ENCODE data around the gene PAWR. TPM values are rescaled to one million over a fixed set of nuclear protein-coding genes. Genes with fewer than 3 reads are reported as not detected.
"Not testable (repeated sequence)": the region's sequence is repeated elsewhere in the genome, so short reads cannot be mapped to it uniquely, and the experiment has no call there.

The PAWR gene
- total RNA-seq, 2 experiments from 2014 or later = 4.3 to 5.0 TPM

DNA sequence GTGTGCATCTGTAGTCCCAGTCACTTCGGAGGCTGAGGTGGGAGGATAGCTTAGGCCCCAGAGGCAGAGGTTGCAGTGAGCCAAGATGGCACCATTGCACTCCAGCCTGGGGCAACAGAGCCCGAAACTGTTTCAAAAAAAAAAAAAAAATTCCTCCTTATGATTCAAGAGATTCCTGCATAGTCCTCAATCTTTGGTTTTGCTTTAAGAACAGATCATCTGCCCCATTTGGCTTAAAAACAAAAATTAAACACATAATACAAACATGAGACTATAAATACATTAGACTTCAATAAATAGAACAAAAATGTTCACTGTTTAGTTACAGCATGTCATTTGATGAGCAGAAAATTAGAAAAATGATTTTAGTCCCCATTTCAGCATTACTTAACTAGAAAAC is 131.2 kb downstream of the PAWR start:
- ChIA-PET CTCF (no interaction called here), POLR2A (no interaction called here)

- ChIA-PET POLR2A (no interaction called here), CTCF (no interaction called here)
Observed at GRCh38 chr12:79558924-79559469, 131.8 kb downstream of the PAWR start.

DNA sequence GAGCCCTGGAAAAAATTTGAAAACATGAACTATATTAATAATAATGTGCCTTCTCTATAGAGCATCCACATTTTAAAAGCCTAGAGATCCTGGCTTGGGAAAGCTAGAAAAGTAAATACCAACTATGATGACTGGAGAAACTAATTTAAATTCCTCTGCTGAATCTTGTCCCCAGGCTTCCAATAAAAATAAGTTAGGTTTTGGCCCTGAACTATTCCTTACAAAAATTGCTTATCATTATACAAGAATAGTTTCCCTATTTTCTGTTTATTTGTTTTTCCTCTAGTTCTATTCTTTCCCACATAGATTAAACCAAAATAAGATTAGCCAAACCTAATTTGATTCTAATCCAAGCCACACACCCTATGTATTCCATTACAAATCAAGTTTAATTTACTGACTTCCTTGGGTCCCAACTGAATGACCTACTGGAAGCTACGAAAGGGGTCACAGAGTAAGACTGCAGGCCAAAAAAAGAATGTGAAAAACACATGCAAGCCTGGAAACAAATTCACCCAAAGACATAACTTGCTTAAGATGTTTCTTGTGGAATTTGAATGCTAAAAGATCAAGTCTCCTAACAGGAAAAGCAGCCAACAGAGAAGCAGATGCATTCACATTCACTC is 133.0 kb downstream of the PAWR start:
- ChIA-PET POLR2A (no interaction called here), CTCF (no interaction called here)

DNA sequence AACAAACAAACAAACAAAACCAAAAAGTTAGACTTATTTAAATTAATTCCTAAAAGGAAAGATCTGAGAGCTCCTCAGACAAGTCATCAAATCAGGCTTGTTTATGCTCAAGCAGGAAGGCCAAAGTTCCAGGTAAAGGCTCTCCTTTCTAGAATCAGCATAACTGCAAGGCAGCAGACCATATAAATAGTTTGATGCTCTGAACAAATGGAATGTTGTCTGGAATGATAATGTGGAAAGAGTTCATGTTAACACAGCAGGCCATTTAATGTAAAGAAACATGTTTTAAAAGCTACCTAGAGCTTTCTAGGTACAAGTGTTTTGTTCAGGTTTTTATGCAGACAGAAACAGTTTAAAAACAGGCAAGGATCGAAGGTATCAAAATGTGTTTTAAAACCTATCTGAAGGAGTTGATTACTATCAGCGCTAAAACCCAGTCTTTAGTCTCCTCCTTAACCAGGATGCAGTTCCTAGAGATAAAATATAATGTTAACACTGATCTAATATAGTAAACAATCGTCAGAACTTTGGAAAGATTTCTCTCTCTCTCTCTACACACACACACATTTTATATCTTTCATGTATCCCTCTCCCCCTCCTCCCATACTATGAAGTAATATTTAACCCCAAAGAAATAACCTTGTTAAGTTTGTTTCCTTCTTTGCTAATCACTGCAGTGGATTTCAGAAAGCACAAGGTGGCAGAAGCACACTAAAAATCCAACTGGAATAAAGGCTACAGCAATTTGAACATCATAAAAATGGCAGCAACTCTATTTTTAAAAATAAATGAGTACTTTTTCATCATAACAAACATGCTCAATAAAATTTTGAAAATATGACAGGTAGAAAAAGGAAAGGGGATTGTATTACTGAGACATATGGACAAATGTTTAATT is 135.5 kb downstream of the PAWR start:
- POLR2A ChIA-PET = no interaction called here
- CTCF ChIA-PET = no interaction called here

DNA sequence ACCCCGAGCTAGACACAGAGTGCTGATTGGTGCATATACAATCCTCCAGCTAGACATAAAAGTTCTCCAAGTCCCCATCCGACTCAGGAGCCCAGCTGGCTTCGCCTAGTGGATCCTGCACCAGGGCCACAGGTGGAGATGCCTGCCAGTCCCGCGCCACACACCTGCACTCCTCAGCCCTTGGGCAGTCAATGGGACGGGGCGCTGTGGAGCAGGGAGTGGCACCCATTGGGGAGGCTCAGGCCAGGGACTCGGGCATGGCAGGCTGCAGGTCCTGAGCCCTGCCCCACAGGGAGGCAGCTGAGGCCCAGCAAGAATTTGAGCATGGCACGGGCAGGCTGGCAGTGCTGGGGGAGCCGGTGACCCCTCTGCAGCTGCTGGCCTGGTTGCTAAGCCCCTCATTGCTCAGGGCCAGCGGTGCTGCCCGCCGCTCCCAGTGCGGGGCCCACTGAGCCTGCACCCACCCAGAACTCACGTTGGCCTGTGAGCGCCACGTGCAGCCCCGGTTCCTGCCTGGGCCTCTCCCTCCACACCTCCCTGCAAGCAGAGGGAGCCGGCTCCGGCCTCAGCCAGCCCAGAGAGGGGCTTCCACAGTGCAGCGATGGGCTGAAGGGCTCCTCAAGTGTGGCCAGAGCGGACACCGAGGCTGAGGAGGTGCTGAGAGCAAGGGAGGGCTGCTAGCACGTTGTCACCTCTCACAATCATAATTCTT is 136.7 kb downstream of the PAWR start:
- CTCF ChIA-PET = no interaction called here
- POLR2A ChIA-PET = no interaction called here

DNA sequence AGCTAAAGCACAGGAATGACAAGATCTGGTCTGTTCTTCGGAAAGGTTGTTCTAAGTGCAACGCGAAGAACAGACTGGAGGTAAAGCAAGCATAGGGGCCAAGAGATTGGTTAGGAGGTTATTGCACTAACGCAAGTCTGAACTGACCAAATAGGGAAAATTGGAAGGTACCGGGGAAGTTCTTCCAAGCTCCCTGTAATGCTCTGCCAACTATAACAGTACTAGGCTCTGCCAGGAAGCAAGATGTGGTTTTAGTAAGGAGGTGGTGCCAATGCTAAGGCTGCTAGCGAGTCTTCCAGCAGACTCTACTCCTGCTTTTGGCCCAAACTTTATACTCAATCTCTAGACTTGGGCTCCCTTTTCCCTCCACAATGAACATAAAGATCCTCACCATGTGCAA is 138.6 kb downstream of the PAWR start:
- ChIA-PET POLR2A (no interaction called here), CTCF (interaction anchor here (0.5 kb wide), 1 partner anchor 185 kb away, joined by 3 read pairs; no protein-coding TSS in a partner anchor)

DNA sequence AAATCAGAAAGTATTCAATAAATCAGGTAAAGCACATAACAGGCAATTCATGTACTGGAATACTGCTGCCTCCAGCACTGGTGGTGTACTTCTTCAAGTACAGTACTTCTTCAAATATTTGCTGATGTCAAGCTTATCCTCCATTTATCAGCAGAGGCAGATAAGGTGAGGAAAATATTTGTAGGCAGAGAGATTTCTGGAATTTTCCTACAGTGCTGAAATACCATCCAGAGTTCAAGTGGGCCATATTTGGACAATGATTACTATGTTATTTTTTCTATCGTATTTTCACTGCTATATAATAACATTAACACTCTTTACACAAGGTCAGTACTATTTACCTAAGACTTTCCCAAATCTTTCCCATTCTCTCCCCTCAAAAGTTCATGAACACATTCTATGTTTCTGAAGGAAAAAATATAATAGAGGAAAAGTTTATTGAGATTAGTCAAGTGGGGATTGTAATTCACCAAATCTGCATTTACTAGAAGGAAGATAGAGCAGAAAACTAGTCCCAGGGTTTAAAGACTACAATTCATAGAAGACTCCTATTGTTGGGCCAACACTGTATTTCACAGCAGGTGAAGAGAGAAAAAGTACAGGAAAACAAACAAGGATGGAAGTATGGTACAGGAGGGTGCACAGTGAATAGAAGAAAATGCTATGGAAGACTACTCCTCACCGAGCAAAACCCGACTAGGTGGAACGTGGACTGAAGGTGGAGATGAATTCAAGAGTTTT is 141.1 kb downstream of the PAWR start:
- CTCF ChIA-PET = no interaction called here

GRCh38 chr12:79548610-79548924 is 142.2 kb downstream of the PAWR start:
- ChIA-PET POLR2A (no interaction called here), CTCF (no interaction called here)

More for the DNA sequence above, 141.1 kb downstream of the PAWR start:
- POLR2A ChIA-PET = no interaction called here

DNA sequence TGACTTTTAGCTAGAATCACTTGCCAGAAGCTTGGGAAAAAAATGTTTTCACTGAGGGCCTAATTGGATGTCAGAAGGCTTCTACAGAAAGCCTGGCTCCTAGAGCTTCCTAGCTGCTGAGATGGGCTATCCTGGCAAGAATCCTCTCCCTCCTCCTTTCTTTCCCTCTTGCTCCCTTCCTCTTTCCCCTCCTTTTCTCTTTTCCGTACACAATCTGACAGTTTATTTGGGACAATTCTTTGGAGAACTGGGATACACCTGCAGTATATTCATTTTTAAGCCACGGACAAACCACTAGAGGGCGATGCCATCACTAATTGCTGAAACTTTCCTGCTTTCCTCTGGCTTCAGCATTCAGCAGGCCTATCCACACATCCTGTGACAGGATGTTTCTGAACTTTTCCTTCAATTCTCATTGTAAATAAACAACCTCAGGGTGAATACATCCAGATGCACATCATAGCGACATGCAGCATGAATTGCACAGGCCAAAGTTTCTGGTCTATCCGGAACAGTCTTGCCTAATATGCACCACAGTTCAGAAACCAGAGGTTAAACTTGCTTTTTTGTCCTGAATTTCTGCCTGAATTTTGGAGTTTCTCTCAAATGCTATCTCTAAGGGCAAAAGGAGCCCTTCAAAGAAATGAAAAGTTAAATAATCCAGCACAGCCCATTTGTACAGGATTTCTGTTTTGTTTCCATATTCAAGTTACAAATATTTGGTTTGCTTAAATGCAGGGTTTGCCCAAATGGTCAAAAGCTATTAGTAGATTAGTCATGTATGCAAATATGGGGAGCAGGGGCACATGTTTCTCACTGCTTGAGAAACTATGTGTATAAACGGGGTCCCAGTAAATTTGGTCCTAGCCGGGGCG is 142.8 kb downstream of the PAWR start:
- POLR2A ChIA-PET = no interaction called here
- CTCF ChIA-PET = interaction anchor here (0.9 kb wide), 1 partner anchor 20 kb away, joined by 4 read pairs; no protein-coding TSS in a partner anchor

- ChIA-PET CTCF (interaction anchor here (0.9 kb wide), 1 partner anchor 21 kb away, joined by 4 read pairs; no protein-coding TSS in a partner anchor), POLR2A (no interaction called here)
Observed at GRCh38 chr12:79547044-79547734, 143.6 kb downstream of the PAWR start.

GRCh38 chr12:79546466-79547043 is 144.2 kb downstream of the PAWR start:
- CTCF ChIA-PET = no interaction called here
- POLR2A ChIA-PET = no interaction called here

- POLR2A ChIA-PET, CTCF ChIA-PET: not testable (repeated sequence)
Observed at GRCh38 chr12:79544439-79544838, 146.3 kb downstream of the PAWR start.

- ChIA-PET CTCF (no interaction called here), POLR2A (no interaction called here)
Observed at GRCh38 chr12:79537675-79538074, 153.1 kb downstream of the PAWR start.

DNA sequence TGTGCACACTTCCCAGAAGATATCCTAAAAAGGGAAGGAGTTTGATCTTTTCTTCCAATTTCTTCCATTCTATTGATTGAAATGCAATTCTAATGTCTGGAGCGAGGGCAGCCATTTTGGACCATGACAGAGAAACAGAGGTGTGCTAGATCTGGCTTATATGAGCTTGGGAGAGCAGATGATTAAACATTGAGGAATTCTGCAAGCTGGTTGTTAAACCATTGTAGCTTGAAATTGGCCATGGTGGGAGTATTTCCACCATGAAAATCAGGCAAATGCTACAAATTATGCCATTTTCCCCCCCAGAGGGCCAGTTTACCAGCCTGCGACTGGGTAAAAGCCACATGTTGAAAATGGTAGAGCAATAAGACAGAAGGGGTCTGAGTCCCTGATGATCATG is 155.0 kb downstream of the PAWR start:
- POLR2A ChIA-PET = no interaction called here
- CTCF ChIA-PET = no interaction called here

Measured in activated CD8-positive, alpha-beta memory T cell treated with anti-CD3 and anti-CD28 coated beads for 36 hours (primary cell).